GM10266 (cell line): ENCODE results near the gene HSCB.

Source experiments
- DNase-seq: peaks from one replicate; pipeline ENCODE4 v3.0.0; 2012; ENCODE audit errors: extremely low spot score
- TF ChIP-seq, protein P1 (sequence below): IDR thresholded peaks from 2 replicates; pipeline ENCODE4 v1.5.1; 2012; ENCODE audit warnings: mild to moderate bottlenecking, low read depth; ENCODE audit not compliant: control insufficient read depth, insufficient read depth; ENCODE audit errors: missing control alignments

Gene HSCB

DNA sequence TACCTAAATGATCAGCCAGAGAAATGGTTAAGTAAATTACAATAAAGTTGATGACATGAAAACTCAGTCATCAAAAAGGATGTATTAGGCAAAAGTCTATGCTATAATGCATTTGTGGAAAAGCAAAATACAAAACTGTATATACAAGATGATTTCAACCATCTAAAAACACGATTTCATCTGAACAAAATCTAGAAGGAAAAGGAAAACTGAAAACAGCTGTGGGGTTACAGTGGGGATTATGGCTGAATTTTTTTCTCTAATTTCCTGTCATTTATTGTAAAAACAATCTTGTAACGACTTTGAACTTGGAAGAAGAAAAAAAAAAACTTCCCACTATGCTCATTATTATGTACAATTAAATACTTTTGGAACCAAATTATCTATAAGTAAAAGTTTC is 30.5 kb upstream of the HSCB start:
- no peak for DNase-seq
- TF ChIP-seq, protein P1, sequence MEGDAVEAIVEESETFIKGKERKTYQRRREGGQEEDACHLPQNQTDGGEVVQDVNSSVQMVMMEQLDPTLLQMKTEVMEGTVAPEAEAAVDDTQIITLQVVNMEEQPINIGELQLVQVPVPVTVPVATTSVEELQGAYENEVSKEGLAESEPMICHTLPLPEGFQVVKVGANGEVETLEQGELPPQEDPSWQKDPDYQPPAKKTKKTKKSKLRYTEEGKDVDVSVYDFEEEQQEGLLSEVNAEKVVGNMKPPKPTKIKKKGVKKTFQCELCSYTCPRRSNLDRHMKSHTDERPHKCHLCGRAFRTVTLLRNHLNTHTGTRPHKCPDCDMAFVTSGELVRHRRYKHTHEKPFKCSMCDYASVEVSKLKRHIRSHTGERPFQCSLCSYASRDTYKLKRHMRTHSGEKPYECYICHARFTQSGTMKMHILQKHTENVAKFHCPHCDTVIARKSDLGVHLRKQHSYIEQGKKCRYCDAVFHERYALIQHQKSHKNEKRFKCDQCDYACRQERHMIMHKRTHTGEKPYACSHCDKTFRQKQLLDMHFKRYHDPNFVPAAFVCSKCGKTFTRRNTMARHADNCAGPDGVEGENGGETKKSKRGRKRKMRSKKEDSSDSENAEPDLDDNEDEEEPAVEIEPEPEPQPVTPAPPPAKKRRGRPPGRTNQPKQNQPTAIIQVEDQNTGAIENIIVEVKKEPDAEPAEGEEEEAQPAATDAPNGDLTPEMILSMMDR, result no peak

DNA sequence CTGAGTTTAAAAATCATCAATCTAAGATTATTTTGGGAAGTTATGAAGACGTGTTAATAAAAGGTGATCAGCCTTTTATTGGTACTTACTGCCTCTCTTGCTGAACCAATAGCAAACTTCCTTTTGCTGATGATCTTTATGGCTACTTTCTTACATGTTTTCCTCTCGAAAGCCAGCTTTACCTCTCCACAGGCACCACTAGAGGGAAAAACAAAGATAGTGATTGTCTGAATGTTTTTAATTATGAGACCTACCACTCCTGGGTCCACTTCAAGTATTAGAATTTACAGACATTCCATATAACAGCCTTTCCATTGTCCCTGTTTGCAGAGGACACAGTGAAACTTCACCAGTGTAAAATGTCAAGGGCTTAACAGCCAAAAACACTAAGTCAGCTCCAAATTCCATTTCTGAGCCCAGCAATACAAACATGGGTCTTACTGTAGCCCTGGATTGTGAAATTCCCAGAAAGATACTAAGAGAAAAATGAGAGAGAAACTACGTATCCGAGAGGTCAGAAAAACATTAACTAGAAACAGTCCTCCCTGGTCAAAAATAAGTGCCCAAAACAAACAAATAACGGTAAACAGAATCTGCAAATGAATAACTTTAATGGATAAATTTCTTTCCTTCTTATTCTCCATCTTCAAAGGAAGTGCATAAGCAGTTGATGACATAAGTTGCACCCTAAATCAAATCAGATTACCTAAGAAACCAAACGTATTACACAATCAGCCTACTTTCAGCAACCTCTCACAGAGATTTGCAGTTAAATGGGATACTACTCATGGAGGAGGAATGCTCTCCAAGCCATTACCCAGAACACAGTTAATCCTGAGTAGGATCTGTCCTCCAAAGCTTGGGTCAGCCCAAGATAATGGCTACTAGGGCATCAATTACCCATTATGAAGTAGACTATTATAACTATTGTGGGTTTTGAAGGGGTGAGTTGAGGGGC is 29.7 kb upstream of the HSCB start:
- TF ChIP-seq, protein P1, result no peak
- DNase-seq, result no peak

DNA sequence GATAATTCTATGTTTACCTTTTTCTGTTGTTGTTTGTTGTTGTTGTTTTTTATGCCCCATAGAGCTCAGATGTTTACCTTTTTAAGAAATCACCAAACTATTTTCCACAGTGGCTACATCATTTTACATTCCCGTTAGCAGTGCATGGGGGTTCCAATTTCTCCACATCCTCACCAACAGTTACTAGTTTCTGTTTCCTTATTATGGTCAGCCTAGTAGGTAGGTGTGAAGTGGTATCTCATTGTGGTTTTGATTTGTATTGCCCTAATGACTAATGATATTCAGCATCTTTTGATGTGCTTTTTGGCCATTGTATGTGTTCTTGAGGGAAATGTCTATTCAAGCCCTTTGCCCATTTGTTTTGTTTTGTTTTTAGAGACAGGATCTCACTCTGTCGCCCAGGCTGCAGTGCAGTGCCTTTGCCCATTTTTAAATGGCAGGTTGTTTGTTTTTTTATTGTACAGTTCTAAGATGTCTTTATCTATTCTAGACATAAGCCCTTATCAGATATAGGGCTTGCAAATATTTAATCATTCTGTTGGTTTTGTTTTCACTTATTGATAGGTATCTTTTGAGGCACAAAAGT is 27.7 kb upstream of the HSCB start:
- no peak for DNase-seq
- TF ChIP-seq, protein P1, result no peak

DNA sequence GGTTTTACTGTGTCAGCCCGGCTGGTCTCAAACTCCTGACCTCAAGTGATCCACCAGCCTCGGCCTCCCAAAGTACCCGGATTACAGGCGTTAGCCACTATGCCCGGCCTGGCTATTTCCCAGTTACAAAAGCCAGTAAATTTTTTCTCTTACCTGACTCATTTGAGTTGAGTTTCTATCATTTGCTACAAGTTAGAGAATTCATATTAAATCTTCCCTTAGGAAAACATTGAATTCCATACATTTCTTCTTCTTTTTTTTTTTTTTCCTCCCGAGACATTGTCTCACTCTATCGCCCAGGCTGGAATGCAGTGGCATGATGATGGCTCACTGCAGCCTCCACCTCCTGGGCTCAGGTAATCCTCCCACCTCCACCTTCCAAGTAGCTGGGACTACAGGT is 26.2 kb upstream of the HSCB start:
- no peak for DNase-seq
- TF ChIP-seq, protein P1, result no peak

DNA sequence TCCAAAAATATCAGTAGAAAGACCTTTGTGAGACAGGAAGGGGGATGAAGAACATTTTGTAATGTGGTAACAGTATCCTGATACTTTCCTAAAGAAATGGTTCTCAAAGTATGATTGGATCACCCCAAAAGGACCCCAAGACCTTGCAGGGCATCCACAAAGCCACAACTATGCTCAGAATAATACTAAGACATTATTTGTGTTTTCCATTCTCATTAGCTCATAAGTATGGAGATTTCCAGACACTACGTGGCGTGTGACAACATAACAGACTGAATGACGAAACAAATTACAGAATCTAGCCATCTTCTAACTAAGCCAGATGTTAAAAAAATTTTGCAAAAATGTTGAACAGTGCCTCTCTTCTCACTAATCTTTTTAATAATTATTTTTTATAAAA is 25.2 kb upstream of the HSCB start:
- TF ChIP-seq, protein P1, result no peak
- no peak for DNase-seq

DNA sequence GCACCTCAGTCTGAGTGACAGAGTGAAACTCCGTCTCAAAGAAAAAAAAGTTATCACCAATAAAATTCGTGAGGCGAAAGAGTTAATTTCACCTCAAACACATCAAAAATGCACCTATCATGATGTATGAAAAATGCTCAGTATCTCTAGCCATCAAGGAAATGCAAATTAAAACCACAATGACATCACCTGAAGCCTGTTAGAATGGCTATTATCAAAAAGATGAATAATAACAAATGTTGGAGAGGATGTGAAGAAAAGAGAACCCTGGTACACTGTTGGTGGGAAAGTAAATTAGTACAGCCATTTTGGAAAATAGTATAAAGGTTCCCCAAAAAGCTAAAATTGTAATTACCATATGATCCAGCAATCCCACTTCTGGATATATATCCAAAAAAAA is 23.8 kb upstream of the HSCB start:
- TF ChIP-seq, protein P1, result no peak
- no peak for DNase-seq

DNA sequence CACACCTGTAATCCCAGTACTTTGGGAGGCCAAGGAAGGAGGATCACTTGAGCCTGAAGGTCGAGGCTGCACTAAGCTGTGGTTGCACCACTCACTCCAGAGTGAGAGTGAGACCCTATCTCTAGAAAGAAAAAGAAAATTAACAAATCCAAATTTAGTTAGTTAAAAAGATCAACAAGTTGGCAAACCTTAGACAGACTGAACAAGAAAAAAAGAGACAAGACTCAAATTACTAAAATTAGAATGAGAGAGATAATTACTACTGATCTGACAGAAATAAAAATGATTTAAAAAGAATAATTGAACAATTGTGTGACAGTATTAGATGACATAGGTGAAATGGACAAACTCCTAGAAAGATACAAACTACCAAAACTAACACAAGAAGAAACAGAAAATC is 13.8 kb upstream of the HSCB start:
- TF ChIP-seq, protein P1, result no peak

More for the DNA sequence above, 13.8 kb upstream of the HSCB start:
- no peak for DNase-seq
